Lung (tissue), 12 donors: ENCODE results near the gene KIAA0513. TPM values are rescaled to one million over a fixed set of nuclear protein-coding genes. Genes with fewer than 3 reads are reported as not detected.

ENCODE experiments used
- ATAC-seq: fragments of 200-7000 bp; cut with Tn5 transposase; one replicate; pipeline ENCODE4 v1.9.1; 2020; ENCODE audit warnings: moderate number of reproducible peaks; ENCODE audit not compliant: insufficient read depth, low FRiP score
- DNase-seq, 3 donors: peaks; one replicate each; pipeline ENCODE4 v3.0.0-alpha.2; 2013 to 2017
- H3K27ac ChIP-seq, 2 donors: one replicate each; pipeline ENCODE4 v1.5.1; 2013; ENCODE audit warnings: mild to moderate bottlenecking in 2 of 2, moderate library complexity in 2 of 2, control low read depth in 1 of 2, inconsistent platforms in 1 of 2, low read depth in 1 of 2, low read length in 1 of 2
- H3K27me3 ChIP-seq, 3 donors: one replicate each; pipeline ENCODE4 v1.5.1; 2013; ENCODE audit warnings: low read length in 2 of 3; ENCODE audit not compliant: control insufficient read depth in 3 of 3, insufficient read depth in 3 of 3
- H3K36me3 ChIP-seq, 4 donors: one replicate each; pipeline ENCODE4 v1.5.1; 2013; ENCODE audit warnings: low read length in 4 of 4, mild to moderate bottlenecking in 1 of 4, moderate library complexity in 1 of 4; ENCODE audit not compliant: control insufficient read depth in 4 of 4, insufficient read depth in 4 of 4
- H3K4me1 ChIP-seq, 5 donors: one replicate each; pipeline ENCODE4 v1.5.1; 2013; ENCODE audit warnings: low read length in 5 of 5, mild to moderate bottlenecking in 2 of 5, moderate library complexity in 1 of 5; ENCODE audit not compliant: control insufficient read depth in 5 of 5, insufficient read depth in 5 of 5
- H3K4me3 ChIP-seq: one replicate; pipeline ENCODE4 v1.5.1; 2013; ENCODE audit warnings: mild to moderate bottlenecking, control low read depth, moderate library complexity
- H3K9ac ChIP-seq, 2 donors: one replicate each; pipeline ENCODE4 v1.5.1; 2013; ENCODE audit warnings: low read length in 2 of 2, control low read depth in 1 of 2; ENCODE audit not compliant: insufficient read depth in 1 of 2
- H3K9me3 ChIP-seq, 4 donors: one replicate each; pipeline ENCODE4 v1.5.1; 2013; ENCODE audit warnings: low read length in 3 of 4, mild to moderate bottlenecking in 1 of 4, moderate library complexity in 1 of 4; ENCODE audit not compliant: control insufficient read depth in 4 of 4, insufficient read depth in 3 of 4
- WGBS, 2 donors: extraction: QIAGEN DNeasy Blood & Tissue Kit; methylation state at CpG; one replicate each; pipeline ENCODE4 v1.1.7; 2013; 5-methylcytosine and 5-hydroxymethylcytosine counted together
- polyA plus RNA-seq, 2 donors: library from polyadenylated mRNA; stranded (reverse); fragments of 200-250 nt; gene quantifications; one replicate each; pipeline ENCODE4 v1.2.1, GENCODE V29; 2013
- total RNA-seq, 2 donors: library from RNA; depleted of rRNA in 1 of 2; stranded (reverse); fragments of >200 nt in 1 of 2; gene quantifications; one replicate each; pipeline ENCODE4 v1.2.1, GENCODE V29; 2014 to 2021
- TF ChIP-seq, protein P1 (sequence below): IDR thresholded peaks from 2 replicates; pipeline ENCODE4 v1.5.1; 2012; ENCODE audit warnings: mild to moderate bottlenecking; ENCODE audit errors: control extremely low read depth, extremely low read depth
- donor health status: control.
- donor health status: control.
- donor health status: Bipolar disorder and iron deficiency.
- donor health status: healthy.
- donor health status: DM: yes; HTN: yes; CAD: no.

KIAA0513 gene
- total and polyA plus RNA-seq, 4 donors = 10.4 to 23.5 (median 12.0) TPM

GRCh38 chr16:85107532-85107931 lies 79.9 kb downstream of the KIAA0513 start:
- H3K4me1 ChIP-seq = no peaks in the 10 kb centered on the region
- no peaks in the 10 kb centered on the region for H3K27me3 ChIP-seq
- H3K4me3 ChIP-seq = no peak overlapping the region
- no peak overlapping the region for H3K27ac ChIP-seq
- WGBS, 2 donors = 84 to 89% methylated on average over 11 of the region's 11 CpGs
- ATAC-seq = no peak
- H3K9ac ChIP-seq = no peak overlapping the region
- H3K9me3 ChIP-seq = no peaks in the 10 kb centered on the region
- no peaks in the 10 kb centered on the region for H3K36me3 ChIP-seq
- TF ChIP-seq, protein P1, sequence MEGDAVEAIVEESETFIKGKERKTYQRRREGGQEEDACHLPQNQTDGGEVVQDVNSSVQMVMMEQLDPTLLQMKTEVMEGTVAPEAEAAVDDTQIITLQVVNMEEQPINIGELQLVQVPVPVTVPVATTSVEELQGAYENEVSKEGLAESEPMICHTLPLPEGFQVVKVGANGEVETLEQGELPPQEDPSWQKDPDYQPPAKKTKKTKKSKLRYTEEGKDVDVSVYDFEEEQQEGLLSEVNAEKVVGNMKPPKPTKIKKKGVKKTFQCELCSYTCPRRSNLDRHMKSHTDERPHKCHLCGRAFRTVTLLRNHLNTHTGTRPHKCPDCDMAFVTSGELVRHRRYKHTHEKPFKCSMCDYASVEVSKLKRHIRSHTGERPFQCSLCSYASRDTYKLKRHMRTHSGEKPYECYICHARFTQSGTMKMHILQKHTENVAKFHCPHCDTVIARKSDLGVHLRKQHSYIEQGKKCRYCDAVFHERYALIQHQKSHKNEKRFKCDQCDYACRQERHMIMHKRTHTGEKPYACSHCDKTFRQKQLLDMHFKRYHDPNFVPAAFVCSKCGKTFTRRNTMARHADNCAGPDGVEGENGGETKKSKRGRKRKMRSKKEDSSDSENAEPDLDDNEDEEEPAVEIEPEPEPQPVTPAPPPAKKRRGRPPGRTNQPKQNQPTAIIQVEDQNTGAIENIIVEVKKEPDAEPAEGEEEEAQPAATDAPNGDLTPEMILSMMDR = no peak
- DNase-seq = no peak

DNA sequence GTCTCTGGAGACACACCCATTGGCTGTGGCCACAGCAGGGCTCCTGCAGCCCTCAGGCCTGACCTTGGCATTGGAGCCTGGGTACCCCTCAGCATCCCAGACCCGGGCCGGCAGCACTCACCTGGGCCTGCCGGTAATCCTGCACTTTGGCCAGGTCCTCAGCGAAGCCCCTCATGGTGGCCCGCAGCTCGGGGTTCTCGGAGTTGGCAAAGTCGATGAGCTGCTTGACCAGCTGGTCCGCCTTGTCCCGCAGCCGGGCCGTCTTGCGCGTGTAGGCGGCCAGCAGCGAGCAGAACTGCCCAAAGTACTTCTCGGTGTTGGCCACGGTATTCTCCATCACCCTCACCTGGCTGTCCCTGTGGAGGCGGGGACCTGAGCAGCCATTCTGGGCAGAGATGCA lies 82.5 kb downstream of the KIAA0513 start:
- Histone ChIP-seq H3K4me3 (no peak overlapping the region), H3K36me3 (no peaks in the 10 kb centered on the region), H3K9me3 (no peaks in the 10 kb centered on the region), H3K9ac (no peak overlapping the region), H3K4me1 (peaks cover 0 to 2% (median 0%) of the 10 kb centered on the region in 5 donors), H3K27ac (no peak overlapping the region), H3K27me3 (no peaks in the 10 kb centered on the region)
- TF ChIP-seq, protein P1 = no peak
- WGBS, 2 donors = 97 to 98% methylated on average over 19 of the region's 19 CpGs
- DNase-seq (no peak), ATAC-seq (no peak)

DNA sequence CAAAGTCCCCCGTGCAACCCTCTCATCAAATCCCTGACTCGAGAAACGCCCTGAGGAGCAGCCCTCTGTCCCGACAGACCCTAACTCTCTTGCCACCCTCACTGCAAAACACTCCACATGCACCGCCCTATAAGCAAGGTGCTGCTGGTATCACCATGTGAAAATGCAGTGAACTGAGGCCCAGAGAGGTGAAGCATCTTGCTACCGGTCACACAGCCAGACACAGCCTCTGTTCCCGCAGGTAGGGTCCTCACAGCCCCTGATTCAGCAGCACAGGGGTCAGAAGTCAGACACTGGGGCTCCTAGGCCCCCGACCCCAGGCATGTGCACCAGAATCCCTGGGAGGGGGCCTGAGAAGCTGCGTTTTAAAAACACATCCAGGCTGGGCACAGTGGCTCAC lies 83.6 kb downstream of the KIAA0513 start:
- Histone ChIP-seq H3K36me3 (no peaks in the 10 kb centered on the region), H3K27me3 (no peaks in the 10 kb centered on the region), H3K4me3 (no peak overlapping the region), H3K27ac (no peak overlapping the region), H3K9me3 (no peaks in the 10 kb centered on the region), H3K9ac (no peak overlapping the region), H3K4me1 (peaks cover 0 to 3% (median 0%) of the 10 kb centered on the region in 5 donors)
- WGBS, 2 donors = 89 to 91% methylated on average over 9 of the region's 9 CpGs
- TF ChIP-seq, protein P1 = no peak
- ATAC-seq (no peak), DNase-seq (no peak)

- no peaks in the 10 kb centered on the region for H3K27me3 ChIP-seq
- H3K9me3 ChIP-seq = no peaks in the 10 kb centered on the region
- peaks cover 0 to 4% (median 0%) of the 10 kb centered on the region in 5 donors for H3K4me1 ChIP-seq
- H3K27ac ChIP-seq = no peak within 1 kb of the TSS
- no peaks in the 10 kb centered on the region for H3K36me3 ChIP-seq
- DNase-seq = no peak
- ATAC-seq = no peak
- H3K4me3 ChIP-seq = no peak within 1 kb of the TSS
- H3K9ac ChIP-seq = no peak within 1 kb of the TSS
- 78 to 93% methylated on average over 15 of the region's 15 CpGs for WGBS, 2 donors
- TF ChIP-seq, protein P1 = no peak
Measured at GRCh38 chr16:85112364-85112763, 84.8 kb downstream of the KIAA0513 start, which contains the start of gene CIBAR2. TSS of gene CIBAR2 (minus strand) at chr16:85112472. CDS start at chr16:85112352, 120 bp downstream.
